Islet of Langerhans (tissue), 1 donor: ENCODE measurements around the gene DEFB123.
"Not testable (repeated sequence)": the region's sequence is repeated elsewhere in the genome, so short reads cannot be mapped to it uniquely, and the experiment has no call there.

ENCODE experiments used
- FAIRE-seq: peaks from one replicate; lab custom pipeline; 2011; peaks lifted over from hg19 to GRCh38; lab: Jason Lieb, UNC

DEFB123 gene, protein sequence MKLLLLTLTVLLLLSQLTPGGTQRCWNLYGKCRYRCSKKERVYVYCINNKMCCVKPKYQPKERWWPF

DNA sequence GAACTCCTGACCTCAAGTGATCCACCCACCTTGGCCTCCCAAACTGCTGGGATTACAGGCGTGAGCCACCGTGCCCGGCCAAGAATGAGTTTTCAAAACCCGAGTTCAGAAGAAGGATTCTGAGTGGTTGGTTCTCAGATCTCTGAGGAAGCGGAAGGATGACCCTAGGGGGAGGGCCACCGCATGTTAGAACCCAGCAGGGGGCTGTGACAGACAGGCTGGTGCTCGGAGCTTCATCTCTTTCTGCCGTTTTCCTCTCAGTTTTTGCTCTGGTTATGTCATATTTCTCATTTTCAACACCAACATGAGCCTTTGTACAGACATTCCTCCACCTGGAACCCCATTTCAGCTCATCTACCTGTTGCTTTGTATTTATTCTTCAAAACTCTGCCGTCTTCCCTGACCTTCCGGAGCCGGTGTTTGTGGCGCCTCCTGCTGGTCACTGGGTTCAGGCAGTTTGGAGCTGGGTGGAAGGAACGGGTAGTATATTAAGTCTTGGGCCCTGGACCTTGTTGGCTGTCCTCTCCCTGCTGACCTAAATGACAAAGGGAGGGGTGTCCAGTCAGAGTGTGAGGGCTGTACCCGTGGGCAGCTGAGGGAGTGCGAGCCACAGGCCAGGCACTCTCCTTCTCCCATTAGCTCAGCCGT lies at the start of gene DEFB123:
Gene DEFB123, plus strand, starts transcription at position 621 of the 648 bp plus-strand sequence. CDS start 67 bp downstream, outside the sequence.
- no peak for FAIRE-seq

- FAIRE-seq, result no peak
These were observed 47.6 kb upstream of the DEFB123 start for GRCh38 chr20:31392836-31393235.

DNA sequence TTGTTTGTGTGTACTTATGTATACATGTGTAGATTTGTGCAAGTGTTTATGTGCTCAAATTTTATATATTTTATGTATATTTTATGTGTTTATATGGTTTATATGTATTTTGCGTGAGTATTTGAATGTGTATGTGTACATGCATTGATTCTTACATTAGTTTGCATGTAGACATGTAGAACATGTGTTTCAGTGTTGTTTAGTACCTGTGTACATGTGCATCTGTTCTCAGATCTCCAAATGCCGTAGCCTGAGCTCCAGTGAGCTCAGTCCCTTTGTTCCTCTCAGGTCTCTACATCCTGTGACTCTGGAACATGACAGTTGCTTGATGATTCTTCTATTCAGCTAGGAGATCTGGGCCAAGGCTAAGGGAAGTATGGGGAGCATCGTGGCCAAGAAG lies 45.5 kb upstream of the DEFB123 start:
- no peak for FAIRE-seq

DNA sequence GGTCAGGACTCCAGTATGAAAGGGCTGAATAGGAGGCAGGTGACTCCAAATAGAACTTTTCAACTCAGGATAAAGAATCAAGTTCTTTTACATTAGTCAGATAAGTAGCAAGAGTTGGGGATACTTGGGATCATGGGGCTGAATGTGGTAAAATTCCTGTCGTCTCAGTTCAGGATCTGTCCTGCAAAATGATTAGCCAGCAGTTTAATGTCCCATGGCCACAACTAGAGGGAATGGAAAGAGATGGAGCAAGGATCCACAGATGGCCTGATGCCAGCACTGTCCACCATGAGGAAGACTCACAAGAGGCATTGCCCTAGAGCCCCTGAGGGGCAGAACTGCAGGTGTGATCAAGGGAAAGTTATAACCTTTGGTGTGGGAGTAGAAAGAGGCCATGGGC lies 36.5 kb upstream of the DEFB123 start:
- no peak for FAIRE-seq

- FAIRE-seq, result no peak
These were observed 34.3 kb upstream of the DEFB123 start, which contains the start of gene DEFB121 for GRCh38 chr20:31406115-31406514. DEFB121 (minus strand) TSS chr20:31406215; CDS start chr20:31406152, 63 bp downstream.

DNA sequence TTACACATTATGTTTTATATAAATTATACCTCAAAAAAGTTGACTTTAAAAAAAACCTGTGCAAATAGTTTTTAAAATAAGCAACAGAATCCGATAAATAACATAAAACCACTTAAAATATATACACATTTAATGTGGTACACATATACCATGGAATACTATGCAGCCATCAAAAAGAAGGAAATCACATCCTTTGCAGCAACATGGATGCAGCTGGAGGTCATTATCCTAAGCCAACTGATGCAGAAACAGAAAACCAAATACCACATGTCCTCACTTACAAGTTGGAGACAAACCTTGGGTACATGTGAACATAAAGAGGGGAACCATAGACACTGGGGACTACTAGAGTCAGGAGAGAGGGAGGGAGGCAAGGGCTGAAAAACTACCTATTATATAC lies 30.4 kb upstream of the DEFB123 start:
- FAIRE-seq, result no peak

DNA sequence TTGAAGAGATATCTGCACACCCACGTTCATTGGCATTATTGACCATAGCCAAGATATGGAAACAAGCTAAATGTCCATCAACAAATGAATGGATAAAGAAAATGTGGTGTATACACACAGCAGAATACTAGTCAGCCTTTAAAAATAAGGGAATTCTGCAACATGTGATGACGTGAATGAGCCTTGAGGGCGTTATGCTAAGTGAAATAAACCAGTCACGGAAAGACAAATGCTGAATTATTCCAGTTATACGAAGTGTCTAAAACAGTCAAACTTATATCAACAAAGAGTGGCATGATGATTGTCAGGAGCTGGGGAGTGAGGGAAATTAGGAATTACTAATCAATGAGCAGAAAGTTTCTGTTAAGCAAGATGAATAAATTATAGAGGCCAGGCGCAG lies 26.1 kb upstream of the DEFB123 start:
- FAIRE-seq, result no peak

DNA sequence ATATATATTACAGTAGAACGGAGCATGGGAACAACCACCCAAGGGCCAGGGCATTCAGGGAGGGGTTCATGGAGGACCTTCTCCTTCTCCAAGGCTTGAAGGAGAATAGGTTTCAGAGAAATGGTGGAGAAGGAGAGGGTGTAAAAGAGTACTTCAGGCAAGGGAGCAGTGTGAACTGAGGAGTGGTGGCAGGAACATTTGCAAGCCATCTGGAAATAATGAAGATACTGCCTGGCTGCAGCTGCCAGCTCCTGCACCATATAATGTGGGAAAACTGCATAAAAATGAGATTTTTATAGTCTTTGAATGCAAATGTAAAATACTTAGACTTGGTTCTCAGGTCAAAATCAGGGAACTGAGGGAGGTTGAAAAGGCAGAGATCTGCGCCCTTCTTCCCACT lies 24.8 kb upstream of the DEFB123 start:
- FAIRE-seq, result no peak

DNA sequence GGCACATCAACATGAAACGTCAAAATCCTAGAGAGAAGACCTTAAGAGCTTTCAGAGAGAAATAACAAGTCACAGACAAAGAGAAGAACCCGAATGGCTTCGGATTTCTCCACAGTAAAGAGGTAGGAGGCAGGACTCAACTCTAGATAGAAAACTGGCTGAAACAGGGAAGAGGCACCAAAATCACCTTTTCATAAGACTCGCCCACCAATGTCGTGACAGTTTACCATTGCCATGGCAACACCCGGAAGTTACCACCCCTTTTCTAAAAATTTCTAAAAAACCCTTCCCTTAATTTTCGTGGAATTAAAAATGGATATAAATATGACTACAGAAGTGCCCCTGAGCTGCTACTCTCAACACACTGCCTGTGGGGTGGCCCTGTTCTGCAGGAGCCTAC lies 22.1 kb upstream of the DEFB123 start:
- no peak for FAIRE-seq

DNA sequence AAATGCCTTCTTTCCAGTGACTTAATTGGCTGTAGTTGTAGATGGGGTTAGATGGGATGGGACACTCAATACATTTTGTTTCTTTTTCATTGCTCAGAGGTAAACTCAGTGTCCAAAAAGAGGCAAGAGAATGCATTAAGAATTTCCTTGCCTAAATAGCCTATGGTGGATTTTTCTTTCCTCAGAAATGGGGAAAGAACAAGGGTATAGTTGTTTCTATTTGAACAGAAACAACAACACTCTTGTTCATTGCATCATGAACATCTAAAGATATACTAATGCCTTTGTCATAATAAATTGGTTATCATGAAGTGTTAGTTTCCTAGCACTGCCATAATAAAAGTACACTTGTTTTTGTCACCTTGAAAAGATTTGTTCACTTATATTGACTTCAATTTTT lies 14.6 kb upstream of the DEFB123 start:
- FAIRE-seq, result no peak

DNA sequence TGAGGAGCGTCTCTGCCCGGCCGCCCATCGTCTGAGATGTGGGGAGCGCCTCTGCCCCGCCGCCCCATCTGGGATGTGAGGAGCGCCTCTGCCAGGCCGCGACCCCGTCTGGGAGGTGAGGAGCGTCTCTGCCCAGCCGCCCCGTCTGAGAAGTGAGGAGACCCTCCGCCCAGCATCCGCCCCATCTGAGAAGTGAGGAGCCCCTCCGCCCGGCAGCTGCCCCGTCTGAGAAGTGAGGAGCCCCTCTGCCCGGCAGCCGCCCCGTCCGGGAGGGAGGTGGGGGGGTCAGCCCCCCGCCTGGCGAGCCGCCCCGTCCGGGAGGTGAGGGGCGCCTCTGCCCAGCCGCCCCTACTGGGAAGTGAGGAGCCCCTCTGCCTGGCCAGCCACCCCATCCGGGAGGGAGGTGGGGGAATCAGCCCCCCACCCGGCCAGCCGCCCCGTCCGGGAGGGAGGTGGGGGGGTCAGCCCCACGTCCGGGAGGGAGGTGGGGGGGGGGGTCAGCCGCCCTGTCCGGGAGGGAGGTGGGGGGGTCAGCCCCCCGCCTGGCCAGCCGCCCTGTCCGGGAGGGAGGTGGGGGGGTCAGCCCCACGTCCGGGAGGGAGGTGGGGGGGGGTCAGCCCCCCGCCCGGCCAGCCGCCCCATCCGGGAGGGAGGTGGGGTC lies 13.4 kb upstream of the DEFB123 start:
- not testable (repeated sequence) for FAIRE-seq

GRCh38 chr20:31427576-31427975 lies 12.9 kb upstream of the DEFB123 start:
- FAIRE-seq, result not testable (repeated sequence)

DNA sequence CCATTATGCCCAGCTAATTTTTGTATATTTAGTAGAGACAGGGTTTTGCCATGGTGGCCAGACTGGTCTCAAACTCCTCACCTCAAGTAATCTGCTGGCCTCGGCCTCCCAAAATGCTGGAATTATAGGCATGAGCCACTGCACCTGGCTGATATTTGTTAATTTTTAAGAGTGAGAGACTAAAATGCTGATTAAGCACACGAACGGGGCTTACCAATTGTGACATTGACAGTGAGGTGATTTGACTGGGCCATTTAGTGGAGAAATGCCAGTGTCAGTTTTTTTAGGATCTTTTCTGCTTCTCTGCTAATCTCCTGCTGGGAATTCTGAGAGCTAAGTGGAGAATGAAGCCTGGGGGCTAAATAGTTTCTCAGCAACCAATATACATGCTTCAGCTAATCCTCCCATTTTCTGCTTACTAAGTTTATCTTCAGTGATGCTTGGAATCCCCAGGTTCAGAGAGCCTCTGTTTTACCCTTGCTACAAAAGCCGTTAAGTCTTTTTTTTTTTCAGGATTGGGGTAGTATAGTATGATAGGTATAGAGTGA lies 9.8 kb upstream of the DEFB123 start:
- FAIRE-seq, result no peak

DNA sequence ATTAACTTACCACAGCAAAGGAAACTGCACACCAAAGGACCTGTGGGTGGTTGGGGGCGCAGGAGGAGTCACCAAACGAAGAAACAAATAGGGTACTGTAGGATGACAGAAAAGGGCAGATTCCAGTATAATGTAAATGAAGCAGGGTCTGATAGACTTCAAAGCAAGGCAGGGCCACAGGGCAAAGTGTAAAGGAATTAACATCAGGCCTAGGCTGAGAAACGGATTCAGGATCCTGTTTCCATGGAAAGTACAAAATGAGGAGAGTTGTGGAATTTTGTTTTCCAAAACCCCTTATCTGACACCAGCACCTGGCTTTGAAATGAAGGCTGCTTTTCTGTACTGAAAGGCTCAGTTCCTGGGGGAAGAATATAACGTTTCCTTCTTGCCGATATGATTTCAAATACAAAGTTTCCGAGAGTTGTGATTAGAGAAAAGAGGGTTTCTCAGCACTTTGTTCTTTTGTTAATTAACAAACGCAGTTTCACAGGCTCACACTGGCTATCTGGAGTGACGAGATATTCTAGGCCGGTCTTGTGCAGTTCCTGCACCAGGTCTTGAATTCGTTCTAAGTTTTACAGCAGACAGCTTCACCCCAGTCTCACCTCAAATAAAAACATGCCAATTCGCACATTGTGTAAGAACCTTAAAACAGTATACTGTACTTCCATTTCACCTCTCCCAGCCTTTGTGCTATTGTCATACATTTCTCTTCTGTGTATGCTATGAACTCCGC lies 5.8 kb downstream of the DEFB123 start:
- FAIRE-seq, result no peak

DNA sequence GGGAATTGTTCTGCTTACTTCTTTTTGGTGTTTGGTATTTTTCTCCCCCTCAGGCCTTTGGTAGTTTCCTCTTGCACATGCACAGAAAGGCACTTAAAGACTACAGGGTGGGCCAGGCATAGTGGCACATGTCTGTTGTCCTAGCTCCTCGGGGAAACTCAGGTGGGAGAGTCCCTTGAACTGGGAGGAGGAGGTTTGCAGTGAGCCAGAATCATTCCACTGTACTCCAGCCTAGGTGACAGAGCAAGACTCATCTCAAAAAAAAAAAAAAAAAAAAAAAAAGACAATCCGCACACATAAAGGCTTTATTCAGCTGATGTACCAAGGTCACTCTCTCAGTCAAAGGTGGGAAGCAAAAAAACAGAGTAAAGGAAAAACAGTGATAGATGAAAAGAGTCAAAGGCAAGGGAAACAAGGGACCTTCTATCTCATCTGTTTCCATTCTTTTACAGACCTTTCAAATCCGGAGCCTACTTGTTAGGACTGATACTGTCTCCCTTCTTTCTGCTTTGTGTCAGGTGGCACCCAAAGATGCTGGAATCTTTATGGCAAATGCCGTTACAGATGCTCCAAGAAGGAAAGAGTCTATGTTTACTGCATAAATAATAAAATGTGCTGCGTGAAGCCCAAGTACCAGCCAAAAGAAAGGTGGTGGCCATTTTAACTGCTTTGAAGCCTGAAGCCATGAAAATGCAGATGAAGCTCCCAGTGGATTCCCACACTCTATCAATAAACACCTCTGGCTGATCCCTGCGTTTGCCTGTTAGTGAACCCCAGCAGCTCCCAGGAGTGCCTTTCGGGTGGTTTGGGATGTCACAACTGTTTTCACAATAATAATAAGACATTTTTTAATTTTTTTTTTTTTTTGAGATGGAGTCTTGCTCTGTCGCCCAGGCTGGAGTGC lies 9.3 kb downstream of the DEFB123 start:
- FAIRE-seq, result no peak

- FAIRE-seq, result no peak
These were observed 12.1 kb downstream of the DEFB123 start for GRCh38 chr20:31452575-31452974.

GRCh38 chr20:31454361-31454760 lies 13.9 kb downstream of the DEFB123 start:
- no peak for FAIRE-seq

DNA sequence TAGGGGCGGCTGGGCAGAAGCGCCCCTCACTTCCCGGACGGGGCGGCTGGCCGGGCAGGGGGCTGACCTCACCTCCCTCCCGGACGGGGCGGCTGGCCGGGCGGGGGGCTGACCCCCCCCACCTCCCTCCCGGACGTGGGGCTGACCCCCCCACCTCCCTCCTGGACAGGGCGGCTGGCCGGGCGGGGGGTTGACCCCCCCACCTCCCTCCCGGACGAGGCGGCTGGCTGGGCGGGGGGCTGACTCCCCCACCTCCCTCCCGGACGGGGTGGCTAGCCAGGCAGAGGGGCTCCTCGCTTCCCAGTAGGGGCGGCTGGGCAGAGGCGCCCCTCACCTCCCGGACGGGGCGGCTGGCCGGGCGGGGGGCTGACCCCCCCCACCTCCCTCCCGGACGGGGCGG lies 30.5 kb downstream of the DEFB123 start:
- not testable (repeated sequence) for FAIRE-seq

DNA sequence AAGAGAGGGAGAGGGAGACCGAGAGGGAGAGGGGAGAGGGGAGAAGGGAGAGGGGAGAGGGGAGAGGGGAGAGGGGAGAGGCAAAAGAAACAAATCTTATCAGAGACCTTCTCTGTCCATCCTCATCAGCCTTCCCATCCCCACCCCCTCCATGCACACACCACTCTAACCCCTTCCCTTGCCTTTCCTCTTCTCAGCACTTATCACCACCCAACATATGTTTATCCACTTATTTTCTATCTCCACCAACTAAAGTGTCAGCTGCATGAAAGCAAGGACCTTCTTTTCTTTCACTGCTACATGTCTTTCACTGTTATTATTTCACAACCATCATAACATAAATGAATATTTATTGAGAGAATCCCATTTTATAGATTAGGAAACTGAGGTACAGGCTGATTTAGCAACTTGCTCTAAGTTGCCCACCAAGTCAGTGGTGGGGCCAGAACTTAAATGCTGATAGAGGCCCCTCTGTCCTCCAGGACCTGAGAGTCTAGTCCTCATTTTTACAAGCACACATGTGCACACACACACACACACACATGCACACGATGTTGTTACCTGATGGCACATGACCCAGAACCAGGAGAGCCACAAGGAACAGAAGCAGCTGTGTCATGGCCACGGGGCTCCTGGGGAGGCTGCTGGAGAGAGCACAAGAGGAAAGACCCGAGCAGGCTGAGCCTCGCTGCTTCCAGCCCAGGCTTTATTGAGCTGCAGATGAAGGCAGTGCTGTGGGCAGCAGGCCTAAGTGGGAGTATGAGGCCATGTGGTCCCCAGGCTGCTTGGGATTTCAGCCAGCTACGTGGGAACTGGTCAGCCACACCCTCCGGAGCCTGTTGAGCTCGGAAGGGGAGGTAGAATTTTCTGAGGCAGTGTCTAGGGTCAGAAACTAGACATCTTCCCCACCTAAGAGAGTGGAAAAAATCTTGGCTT lies 32.2 kb downstream of the DEFB123 start:
- no peak for FAIRE-seq

GRCh38 chr20:31473331-31474096 lies 33.1 kb downstream of the DEFB123 start:
- FAIRE-seq, result no peak
